Fibroblast of villous mesenchyme (primary cell): ENCODE measurements around the gene SLC16A12. TPM values are rescaled to one million over a fixed set of nuclear protein-coding genes. Genes with fewer than 3 reads are reported as not detected.

Experiments
- DNase-seq: peaks from one replicate; pipeline ENCODE4 v3.0.0-alpha.2; 2010; ENCODE audit warnings: low read depth
- H3K4me3 ChIP-seq: 2 replicates; pipeline ENCODE4 v1.5.1; 2011; ENCODE audit warnings: low read depth, mild to moderate bottlenecking, low read length
- CTCF ChIP-seq: IDR thresholded peaks from 2 replicates; pipeline ENCODE4 v1.5.1; 2012; ENCODE audit warnings: low read depth, mild to moderate bottlenecking, low read length; ENCODE audit not compliant: insufficient read depth
- total RNA-seq: library from RNA; depleted of rRNA; stranded (reverse); fragments of >200 nt; gene quantifications from 2 replicates; pipeline ENCODE4 v1.2.3, GENCODE V29; 2012

Gene SLC16A12
- total RNA-seq, 1 donor = under 0.01 TPM

GRCh38 chr10:89518108-89518507 lies 17.3 kb downstream of the SLC16A12 start:
- DNase-seq = no peak
- TF ChIP-seq CTCF = no peak
- no peak overlapping the region for H3K4me3 ChIP-seq

GRCh38 chr10:89516149-89516832 lies 19.1 kb downstream of the SLC16A12 start:
- peak; percentile 97 for DNase-seq
- no peak overlapping the region for H3K4me3 ChIP-seq
- TF ChIP-seq CTCF = no peak

GRCh38 chr10:89515031-89515841 lies 20.2 kb downstream of the SLC16A12 start:
- H3K4me3 ChIP-seq = peak overlapping the region; percentile 21
- DNase-seq = peak; percentile 98
- TF ChIP-seq CTCF = no peak

- H3K4me3 ChIP-seq = no peak overlapping the region
- TF ChIP-seq CTCF = no peak
- no peak for DNase-seq
These were observed 22.2 kb downstream of the SLC16A12 start for GRCh38 chr10:89513206-89513605.

GRCh38 chr10:89505640-89506275 lies 29.6 kb downstream of the SLC16A12 start:
- peak; percentile 44 for DNase-seq
- H3K4me3 ChIP-seq = no peak overlapping the region
- no peak for TF ChIP-seq CTCF

- no peak overlapping the region for H3K4me3 ChIP-seq
- DNase-seq = no peak
These were observed 30.7 kb downstream of the SLC16A12 start for GRCh38 chr10:89504691-89505090.

More at GRCh38 chr10:89504691-89505090, 30.7 kb downstream of the SLC16A12 start:
- TF ChIP-seq CTCF = no peak
